GM21528 (cell line): ENCODE results near the gene EIF3B.
"Not testable (repeated sequence)": the region's sequence is repeated elsewhere in the genome, so short reads cannot be mapped to it uniquely, and the experiment has no call there.

Source experiments
- ATAC-seq: cut with Tn5 transposase; IDR thresholded peaks from one replicate; pipeline ENCODE4 v1.9.1; 2021; ENCODE audit warnings: mild to moderate bottlenecking, moderate library complexity; ENCODE audit not compliant: unreplicated experiment, low FRiP score

EIF3B gene

DNA sequence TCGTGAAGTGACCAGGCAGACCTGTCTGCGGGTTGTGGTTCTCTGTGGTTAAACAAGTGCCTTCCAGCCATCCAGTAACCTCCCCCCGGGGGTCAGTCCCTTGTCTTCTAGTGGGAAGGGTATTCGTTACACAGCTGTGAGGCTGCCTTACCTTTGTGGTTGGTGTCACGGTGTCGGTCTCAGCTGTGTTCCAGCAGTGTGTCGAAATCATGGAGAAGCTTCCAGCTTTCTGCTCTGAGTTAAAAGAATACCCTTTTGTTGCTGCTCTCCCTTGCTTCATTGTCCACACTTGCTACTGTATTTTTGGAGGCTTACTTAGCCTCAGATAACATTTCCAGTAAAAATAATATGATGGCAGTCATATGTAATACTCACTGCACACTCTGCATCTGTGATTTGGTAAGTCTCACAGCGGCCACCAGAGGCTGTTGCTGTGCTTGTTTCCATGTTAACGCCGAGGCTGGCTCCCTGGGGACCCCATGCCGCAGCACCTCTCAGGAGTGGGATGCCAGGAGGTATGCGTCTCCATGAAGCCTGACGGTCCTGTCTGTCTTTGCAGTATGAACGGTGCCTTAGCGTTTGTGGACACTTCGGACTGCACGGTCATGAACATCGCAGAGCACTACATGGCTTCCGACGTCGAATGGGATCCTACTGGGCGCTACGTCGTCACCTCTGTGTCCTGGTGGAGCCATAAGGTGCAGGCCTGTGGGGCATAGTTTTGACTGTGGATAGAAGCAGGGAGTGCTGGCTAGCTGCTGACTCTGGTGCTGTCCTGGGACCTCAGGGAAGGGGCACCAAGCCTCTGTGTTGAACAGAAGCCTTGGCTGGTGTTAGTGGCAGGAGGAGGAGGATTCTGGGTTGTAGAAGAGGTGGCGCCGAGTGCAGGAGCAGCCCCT lies 20.5 kb downstream of the EIF3B start:
- no peak for ATAC-seq

DNA sequence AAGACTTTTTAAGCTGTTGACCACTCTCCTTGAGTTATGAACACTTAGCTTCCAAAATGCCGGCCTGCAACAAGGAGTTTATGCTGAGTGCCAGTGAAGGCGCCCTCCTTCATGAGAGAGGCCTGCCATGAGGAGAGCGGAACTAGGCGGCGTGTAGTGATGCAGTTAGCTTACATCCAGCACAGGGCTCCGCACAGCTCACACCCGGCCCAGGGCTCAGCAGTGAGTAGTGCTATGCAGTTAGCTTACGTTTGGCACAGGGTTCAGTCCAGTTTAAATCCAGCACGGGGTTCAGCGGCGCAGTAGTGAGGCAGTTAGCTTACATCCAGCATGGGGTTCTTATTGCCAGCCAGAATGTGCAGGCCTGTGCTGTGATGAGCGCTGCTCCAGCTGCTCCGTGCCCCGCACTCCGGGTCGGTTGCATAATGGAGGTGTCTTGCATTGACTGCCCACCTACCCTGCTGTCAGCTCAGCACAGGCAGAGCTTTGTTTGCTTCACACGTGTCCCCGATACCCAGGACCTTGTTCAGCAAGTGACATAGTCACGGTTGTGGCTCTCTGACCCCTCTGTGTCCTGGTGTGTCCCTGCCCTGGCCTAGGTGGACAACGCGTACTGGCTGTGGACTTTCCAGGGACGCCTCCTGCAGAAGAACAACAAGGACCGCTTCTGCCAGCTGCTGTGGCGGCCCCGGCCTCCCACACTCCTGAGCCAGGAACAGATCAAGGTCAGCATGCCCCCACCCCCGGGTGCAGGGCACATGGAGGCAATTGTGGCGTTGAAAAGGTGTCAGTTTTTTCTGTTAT lies 21.9 kb downstream of the EIF3B start:
- no peak for ATAC-seq

DNA sequence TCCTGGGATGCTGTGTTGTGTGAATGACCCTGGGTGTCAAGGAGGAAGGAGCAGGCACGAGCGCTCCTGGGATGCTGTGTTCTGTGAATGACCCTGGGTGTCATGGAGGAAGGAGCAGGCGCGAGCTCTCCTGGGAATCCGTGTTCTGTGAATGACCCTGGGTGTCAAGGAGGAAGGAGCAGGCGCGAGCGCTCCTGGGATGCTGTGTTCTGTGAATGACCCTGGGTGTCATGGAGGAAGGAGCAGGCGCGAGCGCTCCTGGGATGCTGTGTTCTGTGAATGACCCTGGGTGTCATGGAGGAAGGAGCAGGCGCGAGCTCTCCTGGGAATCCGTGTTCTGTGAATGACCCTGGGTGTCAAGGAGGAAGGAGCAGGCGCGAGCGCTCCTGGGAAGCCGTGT lies 22.9 kb downstream of the EIF3B start:
- not testable (repeated sequence) for ATAC-seq

DNA sequence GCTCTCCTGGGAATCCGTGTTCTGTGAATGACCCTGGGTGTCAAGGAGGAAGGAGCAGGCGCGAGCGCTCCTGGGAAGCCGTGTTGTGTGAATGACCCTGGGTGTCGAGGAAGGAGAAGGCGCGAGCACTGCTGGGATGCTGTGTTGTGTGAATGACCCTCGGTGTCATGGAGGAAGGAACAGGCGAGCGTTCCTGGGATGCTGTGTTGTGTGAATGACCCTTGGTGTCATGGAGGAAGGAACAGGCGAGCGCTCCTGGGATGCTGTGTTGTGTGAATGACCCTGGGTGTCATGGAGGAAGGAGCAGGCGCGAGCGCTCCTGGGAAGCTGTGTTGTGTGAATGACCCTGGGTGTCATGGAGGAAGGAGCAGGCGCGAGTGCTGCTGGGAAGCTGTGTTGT lies 23.5 kb downstream of the EIF3B start:
- not testable (repeated sequence) for ATAC-seq

DNA sequence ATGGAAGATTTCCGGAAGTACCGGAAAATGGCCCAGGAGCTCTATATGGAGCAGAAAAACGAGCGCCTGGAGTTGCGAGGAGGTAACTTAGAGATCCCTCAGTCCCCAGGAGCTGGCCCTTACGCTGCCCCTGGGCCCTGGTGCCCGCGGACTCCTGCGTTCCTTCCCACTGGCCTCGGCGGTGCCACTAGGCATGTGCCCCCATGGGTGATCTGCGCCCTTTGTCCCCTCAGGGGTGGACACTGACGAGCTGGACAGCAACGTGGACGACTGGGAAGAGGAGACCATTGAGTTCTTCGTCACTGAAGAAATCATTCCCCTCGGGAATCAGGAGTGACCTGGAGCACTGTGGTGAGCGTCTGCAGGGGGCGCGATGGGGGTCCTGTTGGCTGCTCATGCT lies 24.5 kb downstream of the EIF3B start:
- ATAC-seq, result no peak

DNA sequence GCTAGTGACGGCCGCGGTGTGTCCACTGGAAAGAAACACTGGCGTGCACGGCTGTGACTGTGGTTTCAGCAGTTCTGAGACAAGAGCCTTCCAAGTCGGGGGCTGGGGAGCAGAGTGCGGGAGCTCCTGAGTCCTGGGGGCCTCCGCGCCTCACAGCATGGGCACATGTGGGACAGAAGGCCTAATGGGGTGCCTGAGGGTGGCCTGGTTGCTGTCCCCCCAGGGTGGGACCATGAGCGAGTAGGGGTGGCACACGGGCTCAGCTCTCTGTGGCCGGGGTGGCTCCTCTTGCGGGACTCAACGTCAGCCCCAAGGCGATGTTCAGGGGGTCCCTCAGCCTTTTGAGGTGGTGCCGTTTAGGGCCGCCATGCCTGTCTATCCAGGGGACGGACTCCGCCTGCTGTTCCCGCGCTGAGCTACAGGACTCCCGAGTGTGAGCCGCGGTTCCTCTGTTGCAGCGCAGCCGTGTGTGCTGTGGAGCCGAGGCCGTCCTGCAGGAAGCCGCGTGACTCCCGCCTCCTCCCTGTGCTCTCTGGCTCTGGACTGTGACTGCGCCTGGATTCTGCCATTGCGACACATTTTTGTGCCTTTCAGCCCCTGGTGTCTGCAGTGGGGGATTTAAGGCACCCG lies 25.3 kb downstream of the EIF3B start:
- no peak for ATAC-seq

DNA sequence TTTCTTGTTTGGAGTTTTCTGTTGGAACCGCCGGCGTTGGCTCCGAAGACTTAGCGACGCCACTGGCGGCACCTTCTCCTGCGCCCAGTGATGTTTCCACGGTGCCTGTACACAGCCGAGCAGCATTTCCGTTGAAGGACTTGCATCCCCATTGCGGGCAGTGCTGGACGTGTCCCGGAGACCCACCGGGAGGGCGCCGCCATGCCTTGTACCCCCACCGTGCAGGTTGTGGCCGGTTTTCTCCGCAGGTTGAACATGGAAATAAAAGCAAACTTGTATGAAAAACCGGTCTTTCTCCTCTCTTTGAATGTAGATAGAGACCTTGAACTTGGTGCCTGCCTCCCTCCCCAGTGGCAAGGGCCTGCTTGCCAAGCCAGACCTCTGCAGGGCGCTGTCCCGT lies 25.8 kb downstream of the EIF3B start:
- ATAC-seq, result no peak

DNA sequence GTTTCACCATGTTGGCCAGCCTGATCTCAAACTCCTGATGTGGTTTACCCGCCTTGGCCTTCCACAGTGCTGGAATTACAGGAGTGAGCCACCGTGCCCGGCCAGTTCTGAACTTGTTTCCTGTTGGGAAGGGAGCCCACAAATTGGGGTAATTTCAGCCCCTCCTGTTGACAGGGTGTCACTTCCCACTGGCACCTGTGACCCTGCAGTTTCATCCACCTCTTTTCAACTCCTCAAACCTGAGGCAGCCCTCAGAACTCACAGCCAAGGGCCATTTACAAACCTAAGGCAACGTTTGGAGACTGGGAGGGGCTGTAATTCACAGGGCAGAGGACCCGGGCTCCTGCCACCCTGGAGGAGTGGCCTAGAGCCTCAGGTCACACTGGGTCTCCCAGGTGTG lies 26.6 kb downstream of the EIF3B start:
- ATAC-seq, result no peak

DNA sequence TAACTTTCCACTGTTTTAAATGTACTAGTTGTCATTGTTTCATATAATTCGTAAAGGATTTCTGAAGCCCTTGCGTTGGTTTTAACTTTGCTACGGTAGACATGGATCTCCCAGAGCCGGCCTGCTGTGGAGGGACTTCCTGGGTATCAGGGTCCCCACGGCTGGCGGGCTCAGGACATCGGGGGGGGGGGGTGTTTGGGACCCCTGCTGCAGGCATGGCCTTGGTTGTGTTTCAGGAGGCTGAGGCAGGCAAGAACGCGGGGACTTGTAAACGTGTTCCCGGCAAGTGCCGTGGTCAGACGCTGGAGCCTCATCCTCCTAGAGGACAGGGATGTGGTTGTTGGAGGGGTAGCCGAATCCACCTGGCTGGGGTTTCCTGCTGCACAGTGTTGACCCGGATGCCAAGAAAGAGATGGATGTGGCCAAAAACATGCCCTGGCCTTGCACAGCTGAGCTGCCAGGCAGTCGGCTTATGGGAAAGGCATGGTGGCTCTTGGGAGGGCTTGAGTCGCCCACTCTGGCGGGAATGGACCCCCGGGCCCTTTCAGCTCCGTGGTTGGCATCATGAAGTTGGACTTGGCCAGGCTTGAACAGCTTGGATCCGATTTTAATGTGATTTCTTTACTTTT lies 27.4 kb downstream of the EIF3B start:
- ATAC-seq, result no peak

DNA sequence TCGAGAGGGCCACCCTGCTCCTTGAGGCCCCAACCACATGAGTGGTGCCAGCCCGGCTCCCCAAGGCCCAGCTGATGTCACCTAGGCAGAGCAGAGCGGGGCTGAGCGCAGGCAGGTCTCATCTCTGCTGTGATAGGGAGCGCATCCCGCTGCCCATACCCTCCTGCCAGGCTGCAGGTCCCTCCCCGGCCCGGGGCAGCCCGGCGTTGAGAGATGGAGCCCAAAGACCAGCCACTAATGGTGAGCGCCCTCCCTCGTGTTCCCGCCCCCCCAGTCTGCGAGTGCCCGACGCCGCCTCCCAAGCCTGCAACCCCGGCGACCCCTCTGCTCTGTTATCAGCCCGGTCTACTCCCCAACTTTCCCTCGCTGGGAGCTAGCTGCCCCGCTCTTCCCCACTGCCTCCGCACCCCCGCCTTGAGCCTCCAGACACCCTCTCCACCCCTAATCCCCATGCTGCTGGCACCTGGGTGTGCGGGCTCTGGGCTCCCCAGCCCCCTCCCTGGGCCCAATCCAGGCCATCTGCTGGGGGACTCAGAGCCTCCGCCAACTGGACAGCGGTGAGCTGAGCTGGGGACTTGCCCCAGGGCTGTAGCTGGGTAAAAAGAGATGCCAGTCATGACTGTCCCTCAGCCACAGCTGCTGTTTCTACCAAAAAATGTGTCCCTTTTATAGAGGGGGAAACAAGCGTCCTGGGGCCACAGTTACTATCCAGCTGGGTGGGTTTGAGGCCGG lies 29.1 kb downstream of the EIF3B start:
- no peak for ATAC-seq

DNA sequence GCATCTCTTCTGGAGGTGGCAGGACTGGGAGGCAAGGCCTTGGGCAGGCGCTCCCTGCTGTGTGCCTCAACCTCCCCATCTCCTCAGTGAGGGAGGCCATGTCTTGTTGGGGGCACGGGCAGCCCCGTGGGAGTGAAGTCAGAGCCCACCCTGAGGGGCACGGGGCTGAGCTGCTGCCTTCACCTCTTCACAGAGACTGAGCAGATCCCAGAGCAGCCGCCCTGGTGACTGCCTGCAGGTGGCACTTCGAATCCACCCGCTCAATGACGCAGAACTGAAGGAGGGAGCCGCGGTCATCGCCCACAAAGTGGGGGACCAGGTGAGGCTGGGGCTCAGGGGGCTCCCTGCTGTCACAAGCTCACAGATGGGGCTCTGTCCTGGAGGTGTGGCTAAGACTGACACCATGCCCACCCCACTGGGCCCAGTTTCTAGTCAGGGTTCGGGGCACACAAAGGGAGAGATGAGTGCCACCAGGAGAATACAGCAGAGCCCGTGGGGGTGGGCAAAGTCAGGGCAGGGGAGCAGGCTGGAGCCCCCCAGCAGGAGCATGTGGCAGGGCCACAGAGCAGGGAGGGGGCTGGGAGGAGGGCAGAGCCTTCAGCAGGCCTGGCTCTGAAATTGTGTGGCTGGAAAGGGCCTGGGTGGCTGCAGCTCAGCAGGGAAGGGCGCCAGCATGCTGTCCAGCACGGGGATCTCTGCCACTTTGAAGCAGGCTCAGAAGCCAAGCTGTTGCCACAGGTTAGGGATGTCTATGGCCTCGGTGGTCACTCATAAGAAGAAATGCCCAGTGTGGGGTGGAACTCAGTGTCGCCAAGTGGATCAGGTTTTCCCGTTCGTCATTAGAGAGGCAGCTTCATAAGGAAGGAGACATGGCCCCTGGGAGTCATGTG lies 30.0 kb downstream of the EIF3B start:
- ATAC-seq, result no peak

DNA sequence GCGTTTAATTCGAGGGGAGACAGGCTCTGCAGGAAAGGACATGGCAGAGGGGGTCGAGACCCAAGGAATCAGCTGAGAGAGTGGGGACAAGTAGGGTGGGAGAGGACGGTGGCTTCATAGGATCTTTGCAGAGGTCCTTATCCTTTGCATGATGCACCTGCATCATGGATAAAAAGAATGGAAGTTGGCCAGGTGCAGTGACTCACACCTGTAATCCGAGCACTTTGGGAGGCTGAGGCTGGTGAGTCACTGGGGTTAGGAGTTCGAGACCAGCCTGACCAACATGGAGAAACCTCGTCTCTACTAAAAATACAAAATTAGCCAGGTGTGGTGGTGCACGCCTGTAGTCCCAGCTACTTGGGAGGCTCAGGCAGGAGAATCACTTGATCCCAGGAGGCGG lies 31.5 kb downstream of the EIF3B start:
- not testable (repeated sequence) for ATAC-seq

DNA sequence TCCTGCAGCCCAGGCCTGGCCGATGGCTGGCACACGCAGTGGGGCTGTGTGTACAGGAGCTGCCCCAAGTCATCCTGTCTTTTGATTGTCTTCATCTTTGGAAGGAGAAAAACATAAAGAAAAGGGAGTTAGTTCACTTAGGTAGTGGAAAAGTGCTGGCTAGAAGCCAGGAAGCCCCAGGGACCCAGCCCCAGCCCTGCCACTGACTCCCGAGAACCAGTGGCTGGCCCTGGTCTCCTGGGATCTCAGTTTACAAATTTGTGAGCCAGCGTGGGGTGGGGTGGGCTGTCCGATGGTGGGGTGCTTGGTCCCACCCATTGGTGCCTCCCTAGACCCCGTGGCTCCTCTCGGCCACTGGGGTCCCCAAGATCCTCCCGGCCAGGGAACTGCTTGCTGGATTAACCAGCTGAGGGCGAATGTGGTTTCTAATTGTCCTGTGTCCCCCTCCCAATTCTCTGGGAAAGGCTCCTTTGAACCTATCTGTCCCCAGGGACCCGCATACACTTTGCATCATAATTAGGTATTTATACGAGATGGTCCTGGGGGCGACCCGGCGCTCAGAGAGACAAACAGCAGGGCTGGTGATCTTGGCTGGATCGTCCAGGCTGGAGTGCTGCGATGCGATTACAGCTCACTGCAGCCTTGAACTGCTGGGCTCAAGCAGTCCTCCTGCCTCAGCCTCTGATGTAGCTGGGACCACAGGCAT lies 32.5 kb downstream of the EIF3B start:
- ATAC-seq, result no peak

DNA sequence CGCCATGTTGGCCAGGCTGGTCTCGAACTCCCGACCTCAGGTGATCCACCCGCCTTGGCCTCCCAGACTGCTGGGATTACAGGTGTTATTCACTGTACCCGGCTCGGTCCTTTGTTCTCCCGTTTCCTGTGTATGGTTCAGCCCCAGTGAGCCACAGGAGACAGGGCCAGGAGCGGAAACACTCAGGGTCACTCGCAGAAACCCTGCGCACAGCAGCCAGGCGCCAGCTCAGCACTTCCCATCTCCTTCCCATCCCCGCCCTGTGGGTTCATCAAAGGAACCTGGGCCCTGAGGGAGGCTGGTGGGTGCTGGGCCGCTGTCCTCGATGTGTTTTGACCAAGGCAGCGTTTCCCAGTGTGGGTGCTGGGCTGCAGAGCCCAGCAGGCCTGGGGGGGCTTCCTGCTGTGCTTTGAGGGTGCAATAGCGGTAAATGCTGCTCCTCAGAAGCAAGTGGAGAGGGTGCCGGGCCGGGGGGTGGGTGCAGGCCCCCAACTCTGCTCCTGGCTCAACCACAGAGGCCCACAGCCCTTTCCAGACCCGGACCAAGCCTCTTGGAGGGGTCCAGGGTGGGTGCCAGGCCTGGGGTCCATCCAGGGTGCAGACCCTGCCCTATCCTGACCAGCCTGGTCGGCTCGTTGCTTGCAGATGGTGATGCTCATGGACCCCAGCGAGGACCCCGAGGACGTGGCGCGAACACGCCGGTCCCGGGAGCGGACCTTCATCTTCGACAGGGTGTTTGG lies 33.4 kb downstream of the EIF3B start:
- no peak for ATAC-seq

DNA sequence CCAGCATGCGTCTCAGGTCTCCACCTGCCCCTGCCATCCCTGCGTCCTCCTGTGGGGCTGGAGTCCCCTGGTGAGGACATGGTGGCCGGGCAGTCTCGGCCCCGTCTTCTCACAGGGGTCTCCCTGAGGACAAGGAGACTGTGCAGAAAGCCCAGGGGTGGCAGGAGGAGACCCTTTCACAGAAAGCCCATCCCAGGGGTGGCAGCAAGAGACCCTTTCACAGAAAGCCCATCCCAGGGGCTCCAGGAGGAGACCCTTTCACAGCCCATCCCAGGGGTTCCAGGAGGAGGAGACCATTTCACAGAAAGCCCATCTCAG lies 34.0 kb downstream of the EIF3B start:
- no peak for ATAC-seq

DNA sequence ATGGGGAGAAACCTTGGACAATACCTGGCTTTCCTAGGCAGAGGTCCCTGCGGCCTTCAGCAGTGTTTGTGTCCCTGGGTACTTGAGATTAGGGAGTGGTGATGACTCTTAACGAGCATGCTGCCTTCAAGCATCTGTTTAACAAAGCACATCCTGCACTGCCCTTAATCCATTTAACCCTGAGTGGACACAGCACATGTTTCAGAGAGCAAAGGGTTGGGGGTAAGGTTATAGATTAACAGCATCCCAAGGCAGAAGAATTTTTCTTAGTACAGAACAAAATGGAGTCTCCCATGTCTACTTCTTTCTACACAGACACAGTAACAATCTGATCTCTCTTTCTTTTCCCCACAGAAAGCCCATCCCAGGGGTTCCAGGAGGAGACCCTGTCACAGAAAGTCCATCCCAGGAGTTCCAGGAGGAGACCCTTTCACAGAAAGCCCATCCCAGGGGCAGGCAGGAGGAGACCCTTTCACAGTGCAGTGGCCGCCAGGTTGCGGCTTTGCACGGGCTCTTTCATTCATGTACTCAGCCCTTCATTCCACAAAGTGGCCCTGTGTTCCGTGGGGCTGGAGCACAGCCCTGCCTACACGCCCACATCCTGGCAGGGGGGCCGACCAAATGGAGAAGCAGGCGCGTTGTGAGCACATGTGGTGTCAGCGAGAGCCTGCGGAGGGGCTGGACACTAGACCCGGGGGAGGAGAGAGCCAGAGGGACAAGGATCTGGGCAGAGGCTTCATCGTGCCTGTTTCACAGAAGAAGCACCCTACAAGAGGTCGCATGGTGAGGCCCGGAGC lies 35.6 kb downstream of the EIF3B start:
- ATAC-seq, result not testable (repeated sequence)

DNA sequence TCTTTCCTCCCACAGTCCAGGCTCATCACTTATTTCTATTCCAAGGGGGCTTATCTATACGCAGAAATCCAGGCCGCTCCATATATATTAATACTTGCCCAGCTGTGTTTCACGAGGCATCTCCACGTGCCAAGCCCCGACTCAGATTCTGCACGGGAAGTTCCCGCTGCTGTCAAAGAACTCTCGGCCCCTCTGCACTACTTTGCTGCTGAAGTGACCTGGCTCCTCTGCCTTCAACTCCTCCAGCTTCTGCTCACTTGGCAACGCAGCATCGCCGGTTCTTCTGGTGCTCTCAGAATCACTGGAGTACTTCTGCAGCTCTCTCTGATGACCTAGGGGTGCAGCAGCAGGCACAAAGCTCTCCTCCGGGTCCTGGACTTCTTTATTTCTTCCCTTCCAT lies 39.1 kb downstream of the EIF3B start:
- no peak for ATAC-seq
